PC-3 (cell line): ENCODE measurements around the gene CHD5. TPM values are rescaled to one million over a fixed set of nuclear protein-coding genes. Genes with fewer than 3 reads are reported as not detected.

Experiments used
- total RNA-seq: library from RNA; depleted of rRNA; stranded (reverse); fragments of >200 nt; gene quantifications from 2 replicates; pipeline ENCODE4 v1.2.3, GENCODE V29; 2014; rRNA removed

CHD5 gene
- total RNA-seq, 1 experiment from 2014 or later: 0.55 TPM

Other genes with a start within 250 kb of the CHD5 start
- 18.8 and 23.8 TPM in 2 replicates for gene NPHP4, start 187.9 kb downstream of the CHD5 start, total RNA-seq
- 26.4 and 28.5 TPM in 2 replicates for gene KCNAB2, start 134.4 kb downstream of the CHD5 start, total RNA-seq
- gene RPL22, start 19.3 kb upstream of the CHD5 start, total RNA-seq: 283 and 297 TPM in 2 replicates
- gene RNF207, start 25.8 kb upstream of the CHD5 start, total RNA-seq: 95.4 and 128 TPM in 2 replicates
- 210 and 215 TPM in 2 replicates for gene ICMT, start 55.6 kb upstream of the CHD5 start, total RNA-seq
- gene HES3, start 63.9 kb upstream of the CHD5 start, total RNA-seq: not detected in 2 replicates
- 98.7 and 113 TPM in 2 replicates for gene GPR153, start 80.8 kb upstream of the CHD5 start, total RNA-seq
- 164 and 165 TPM in 2 replicates for gene ACOT7, start 213.4 kb upstream of the CHD5 start, total RNA-seq
- 41.0 and 42.9 TPM in 2 replicates for gene HES2, start 239.6 kb upstream of the CHD5 start, total RNA-seq
- gene ESPN, start 244.5 kb upstream of the CHD5 start, total RNA-seq: 11.1 and 14.1 TPM in 2 replicates